Sciatic nerve (tissue), 2 donors: Measurements from ENCODE around the gene EFHC2. TPM values are rescaled to one million over a fixed set of nuclear protein-coding genes. Genes with fewer than 3 reads are reported as not detected.
"Not testable (repeated sequence)": the region's sequence is repeated elsewhere in the genome, so short reads cannot be mapped to it uniquely, and the experiment has no call there.

Source experiments
- ATAC-seq: fragments of 200-7000 bp; cut with Tn5 transposase; one replicate; pipeline ENCODE4 v1.9.1; 2020; ENCODE audit warnings: mild to moderate bottlenecking, moderate library complexity
- DNase-seq: peaks from one replicate; pipeline ENCODE4 v3.0.0-alpha.2; 2020; ENCODE audit warnings: low spot score
- intact Hi-C: fragments of 100-400 bp; cut with DNase I; formaldehyde crosslinking; loops from one replicate; pipeline ENCODE4 v1.14.2; 2022
- total RNA-seq: library from RNA; stranded (reverse); fragmentation: NEBNext Ultra II Directional; extraction: Animal tissue kit (Norgen Biotek cat#: 25700); gene quantifications from one replicate; pipeline ENCODE4 v1.2.1, GENCODE V29; 2021
- donor health status: DM: no; HTN: no; CAD: no.
- donor health status: DM: no; HTN: no; CAD: no.

The EFHC2 gene
- total RNA-seq, 1 donor from 2014 or later: 2.0 TPM

DNA sequence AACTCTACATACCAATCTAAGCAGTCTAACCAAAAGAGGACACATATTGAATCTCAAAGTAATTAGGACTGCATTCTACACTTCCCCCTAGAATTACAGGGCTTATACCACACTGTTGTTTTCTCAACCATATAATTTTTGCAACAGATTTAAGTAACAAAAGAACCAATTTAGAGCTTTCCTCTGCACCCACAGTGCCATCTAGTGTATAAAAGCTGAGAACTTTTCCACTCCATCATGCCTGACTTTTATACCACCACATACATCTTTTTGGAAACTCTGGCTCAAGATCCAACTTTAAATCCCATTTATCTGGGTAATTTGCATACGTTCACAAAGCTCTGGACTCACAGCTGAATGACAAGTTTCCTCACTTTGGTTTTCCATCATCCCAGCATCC is 99.5 kb downstream of the EFHC2 start:
- ATAC-seq (peak; percentile 49), DNase-seq (no peak)
- intact Hi-C loops: loop anchor here (10.0 kb wide), 1 partner anchor 289 kb away; no protein-coding TSS in a partner anchor

DNA sequence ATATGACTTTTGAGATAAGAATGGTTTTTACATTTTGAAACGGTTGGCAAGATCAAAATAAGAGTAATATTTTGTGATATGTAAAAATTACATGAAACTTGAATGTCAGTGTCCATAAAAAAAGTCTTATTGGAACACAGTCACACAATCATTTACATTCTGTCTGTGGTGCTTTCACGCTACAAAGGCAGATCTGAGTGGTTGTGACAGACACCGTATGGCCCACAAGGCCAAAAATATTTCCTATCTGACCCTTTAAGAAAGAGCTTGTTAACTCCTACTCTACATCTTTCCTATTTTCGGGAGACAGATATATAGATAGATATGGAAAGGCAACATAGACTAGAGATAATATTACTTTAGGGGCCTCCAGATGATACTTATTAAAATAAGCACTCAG is 101.9 kb downstream of the EFHC2 start:
- ATAC-seq: no peak
- intact Hi-C loops: loop anchor here (10.0 kb wide), 1 partner anchor 287 kb away; no protein-coding TSS in a partner anchor
- no peak for DNase-seq

DNA sequence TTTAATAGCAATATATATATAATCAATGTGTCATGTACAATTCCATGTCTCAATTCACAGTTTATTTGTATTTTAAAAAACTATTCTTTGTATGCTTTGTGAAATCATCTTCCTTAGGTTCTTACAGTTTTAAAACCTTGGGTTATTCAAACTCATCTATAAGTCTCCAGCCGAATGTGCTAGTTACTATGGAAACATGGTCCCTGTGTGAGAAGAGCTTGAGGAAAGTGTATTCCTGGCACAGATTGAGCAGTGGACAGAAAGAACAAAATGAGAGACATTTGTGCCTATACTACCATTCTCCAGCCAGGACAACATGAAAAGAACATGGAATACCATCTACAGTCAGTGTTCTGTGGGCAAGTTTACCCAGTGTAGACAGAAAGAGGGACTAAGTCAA is 103.4 kb downstream of the EFHC2 start:
- intact Hi-C loops: loop anchor here (10.0 kb wide), 1 partner anchor 285 kb away; no protein-coding TSS in a partner anchor
- no peak for ATAC-seq
- no peak for DNase-seq

DNA sequence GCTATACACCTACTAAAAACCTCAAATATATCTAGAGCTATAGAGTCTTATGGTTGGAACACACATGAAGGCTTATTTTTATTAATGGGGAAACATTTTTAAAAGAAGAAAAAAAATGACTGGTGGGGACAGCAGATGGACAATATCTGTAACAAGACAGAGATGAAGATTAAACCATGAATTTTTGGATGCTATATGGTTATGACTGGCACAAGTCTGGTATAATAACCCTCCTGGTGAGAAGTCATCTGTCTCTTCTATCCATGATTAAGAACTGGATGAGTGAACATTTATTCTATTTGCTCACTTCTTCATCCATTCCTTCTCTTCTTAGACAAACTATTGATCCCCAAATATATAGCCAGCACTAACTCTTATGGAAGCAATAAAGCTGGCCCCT is 104.4 kb downstream of the EFHC2 start:
- intact Hi-C loops: no loop called here
- DNase-seq (no peak), ATAC-seq (no peak)

DNA sequence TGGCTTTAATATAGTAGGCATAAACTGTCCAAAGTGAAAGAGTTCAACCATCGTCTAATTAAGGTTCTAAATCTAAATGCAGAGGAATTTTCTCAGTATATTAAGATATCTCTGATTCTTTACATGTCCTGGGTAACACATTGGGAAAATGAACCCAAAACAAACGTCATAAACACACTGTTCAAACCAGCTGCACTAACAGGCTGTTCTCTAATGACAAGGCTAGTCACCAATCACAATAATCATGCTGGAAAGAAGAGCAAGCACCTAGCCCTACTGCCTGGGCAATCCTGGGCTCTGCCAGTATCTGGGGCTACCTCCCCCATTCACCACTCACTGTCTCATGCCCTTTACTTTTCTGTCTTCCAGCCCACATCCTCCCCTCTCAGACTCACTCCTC is 107.9 kb downstream of the EFHC2 start:
- no peak for ATAC-seq
- no peak for DNase-seq
- intact Hi-C loops: no loop called here

DNA sequence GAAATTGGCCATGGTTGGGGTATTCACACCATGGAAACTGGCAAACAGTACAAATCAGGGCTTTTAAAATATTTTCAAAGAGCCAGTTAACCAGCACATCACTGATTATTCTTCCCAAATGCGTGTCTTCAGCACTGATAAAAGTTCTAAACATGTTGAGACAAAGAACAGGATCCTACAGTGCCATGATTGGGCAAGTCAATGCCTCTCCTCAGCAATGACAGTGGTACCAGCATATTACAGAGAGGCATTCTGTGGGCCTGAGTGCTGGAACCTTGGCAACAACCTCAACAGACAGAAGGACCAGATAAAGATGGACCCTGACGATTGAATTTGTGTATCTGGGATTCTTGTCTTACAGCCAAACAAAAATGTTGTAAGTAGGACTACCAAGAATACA is 108.9 kb downstream of the EFHC2 start:
- no peak for DNase-seq
- intact Hi-C loops: no loop called here
- ATAC-seq: no peak

DNA sequence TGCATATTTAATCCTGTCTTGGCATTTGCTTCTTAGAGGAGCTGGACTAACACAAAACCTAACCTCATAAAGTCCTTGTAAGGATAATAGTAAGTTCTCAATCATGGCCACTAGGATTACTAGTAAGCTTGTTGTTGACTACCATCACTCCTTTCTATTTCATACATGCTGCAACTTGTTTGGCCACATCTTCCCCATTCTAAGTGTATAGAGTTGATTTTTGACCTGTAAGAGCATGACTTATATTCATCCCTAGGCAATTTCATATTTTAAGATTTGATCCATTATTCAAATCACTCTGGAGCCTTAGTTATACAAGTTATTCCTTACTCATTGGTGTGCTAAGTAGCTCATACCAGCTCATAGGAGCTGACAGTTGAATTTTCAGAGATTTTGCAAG is 109.4 kb downstream of the EFHC2 start:
- DNase-seq: no peak

DNA sequence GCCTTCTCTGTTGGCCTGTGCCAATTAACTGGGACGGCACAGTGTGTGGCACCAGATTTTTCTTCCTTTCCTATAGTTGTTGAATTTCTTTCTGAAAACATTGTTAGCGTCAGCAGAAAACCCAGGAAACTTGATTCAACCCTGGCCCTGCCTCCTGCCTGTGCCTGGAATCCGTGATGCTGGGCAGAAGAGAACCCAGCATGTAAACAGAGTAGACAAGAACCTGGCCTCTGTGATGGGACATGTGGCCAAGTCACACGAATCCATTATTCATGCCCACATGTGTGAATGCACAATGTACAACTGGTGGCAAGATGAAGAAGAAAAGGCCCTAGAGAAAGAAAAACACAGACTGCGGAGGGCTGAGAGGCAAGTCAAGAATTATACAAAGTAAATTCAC is 111.4 kb downstream of the EFHC2 start:
- ATAC-seq: no peak
- intact Hi-C loops: no loop called here
- no peak for DNase-seq

More for the DNA sequence above, 109.4 kb downstream of the EFHC2 start:
- intact Hi-C loops: no loop called here
- ATAC-seq: no peak

DNA sequence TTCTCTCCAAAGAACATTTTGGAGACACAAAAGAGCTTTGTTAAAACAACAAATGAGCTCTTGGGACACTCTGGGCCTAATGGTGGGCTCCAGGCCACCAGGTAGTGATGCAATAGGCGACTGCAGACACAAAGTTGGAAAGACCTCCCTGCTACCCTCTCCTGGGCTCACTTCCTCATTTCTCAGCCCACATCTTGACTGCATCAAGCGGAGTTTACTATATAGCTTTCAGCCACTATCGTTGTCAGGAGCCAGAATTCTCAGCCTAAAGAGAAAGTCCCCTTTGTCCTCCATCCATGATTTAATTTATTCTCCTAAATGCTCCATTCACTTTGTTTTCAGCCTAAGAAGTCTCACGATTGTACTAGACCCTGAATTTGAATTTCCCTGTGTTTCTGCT is 114.9 kb downstream of the EFHC2 start:
- ATAC-seq (peak; percentile 58), DNase-seq (no peak)
- intact Hi-C loops: no loop called here

DNA sequence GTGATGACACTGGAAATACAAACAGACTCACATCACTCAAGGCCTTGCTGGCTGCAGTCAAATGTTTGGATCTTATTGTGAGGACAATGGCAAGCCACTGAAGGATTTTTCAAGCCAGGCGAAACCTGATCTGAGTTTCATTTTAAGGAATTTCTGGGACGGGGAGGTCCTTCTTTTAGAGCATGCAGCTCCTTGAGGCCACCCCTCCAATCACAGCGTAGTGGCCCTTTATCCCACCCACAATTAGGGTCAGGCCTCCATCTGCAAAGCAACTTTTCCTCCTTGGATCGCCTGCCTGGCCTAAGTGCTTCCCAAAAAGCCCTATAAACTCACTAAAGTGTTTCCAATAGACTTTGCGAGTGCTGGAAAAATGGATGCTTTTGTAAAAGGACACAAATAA is 115.5 kb downstream of the EFHC2 start:
- DNase-seq (no peak), ATAC-seq (no peak)
- intact Hi-C loops: no loop called here

DNA sequence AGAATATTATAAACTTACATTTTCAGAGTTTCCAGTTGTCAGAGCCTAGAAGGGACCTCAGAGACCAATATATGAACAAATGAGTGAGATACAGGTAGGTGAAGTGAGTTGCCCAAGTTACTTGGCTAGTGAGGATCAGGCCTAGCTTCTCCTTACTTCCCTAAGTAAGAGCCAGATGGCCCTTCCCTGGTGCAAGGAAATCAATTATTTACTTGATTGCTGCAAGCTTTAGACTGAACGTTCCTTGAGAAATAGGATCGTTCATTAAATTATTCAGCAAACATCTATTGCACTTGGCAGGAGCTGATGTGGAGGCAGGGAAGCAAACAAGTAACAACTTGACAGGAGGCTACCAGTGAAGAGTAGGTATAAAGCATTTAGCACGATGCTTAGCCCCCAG is 117.8 kb downstream of the EFHC2 start:
- no peak for DNase-seq
- intact Hi-C loops: no loop called here
- ATAC-seq: no peak

DNA sequence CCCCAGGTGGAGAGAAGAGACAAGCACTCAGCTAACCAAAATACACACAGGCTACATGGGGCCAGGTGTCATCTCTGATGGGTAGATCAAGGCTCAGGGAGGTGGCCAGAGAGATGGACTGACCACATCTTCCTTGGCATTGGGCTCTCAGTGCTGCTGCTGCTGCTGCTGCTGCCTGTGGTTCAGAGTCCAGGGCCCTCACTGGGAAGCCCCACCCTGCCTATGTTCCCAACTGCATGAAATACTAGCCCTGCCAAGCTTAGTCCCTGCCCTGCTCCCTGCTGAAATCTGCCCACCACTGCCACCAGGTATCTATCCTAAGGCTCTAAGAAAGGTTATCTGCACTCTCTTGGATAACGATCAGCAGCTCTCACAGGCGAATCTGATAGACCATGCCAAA is 118.7 kb downstream of the EFHC2 start:
- no peak for DNase-seq
- ATAC-seq: no peak
- intact Hi-C loops: no loop called here

DNA sequence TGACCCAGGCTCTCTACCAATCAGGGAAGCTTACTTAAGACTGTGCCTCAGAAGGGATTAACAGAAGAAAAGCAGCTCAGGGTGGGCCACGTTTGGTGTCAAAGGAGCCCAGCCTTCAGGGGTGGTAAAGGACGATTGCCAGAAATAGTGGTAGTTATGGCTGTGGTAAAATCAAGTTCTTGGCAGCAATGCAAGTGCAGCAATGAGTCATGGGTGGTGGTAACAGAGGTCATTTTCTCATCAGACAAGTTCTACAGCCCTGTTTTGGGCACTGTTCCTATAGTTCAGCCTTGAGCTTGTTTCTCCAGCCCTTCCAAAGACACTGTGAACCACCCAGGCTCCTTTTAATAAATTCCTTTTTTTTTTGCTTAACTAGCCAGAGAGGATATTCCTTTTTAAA is 120.3 kb downstream of the EFHC2 start:
- intact Hi-C loops: no loop called here

DNA sequence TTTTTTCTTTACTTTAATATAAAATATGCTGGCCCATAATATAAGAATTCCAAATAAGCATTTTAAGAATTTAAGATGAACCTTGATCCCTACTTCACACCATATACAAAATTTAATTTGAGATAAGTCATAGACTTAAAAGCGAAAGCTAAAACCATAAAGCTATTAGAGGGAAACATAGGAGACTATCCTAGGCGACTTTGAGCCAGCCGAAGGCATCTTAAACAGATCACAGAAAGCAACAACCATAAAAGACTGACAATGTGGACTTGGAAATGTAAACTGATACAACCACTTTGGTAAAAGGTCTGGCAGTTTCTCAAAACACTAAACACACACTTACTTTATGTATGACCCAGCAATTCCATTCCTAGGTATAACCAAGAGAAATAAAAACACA is 125.0 kb downstream of the EFHC2 start:
- intact Hi-C loops: no loop called here
- ATAC-seq (no peak), DNase-seq (no peak)

More for the DNA sequence above, 120.3 kb downstream of the EFHC2 start:
- ATAC-seq (no peak), DNase-seq (no peak)

DNA sequence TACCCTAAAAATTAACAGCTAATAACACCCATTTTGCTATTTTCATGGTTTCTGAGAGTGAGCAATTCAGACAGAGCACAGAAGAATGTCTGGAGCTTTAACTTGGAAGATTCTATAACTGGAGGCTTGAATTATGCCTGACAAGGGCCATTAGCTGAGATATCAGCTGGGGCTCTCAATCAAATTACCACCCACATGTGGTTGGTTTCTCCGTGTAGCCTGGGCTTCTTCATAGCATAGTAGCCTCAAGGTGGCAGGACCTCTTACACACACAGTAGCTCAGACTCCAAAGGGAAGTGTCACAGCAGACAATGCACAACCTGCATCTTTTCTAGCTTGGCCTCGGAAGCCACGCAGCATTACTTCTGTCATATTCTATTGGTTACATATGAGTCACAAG is 127.3 kb downstream of the EFHC2 start:
- intact Hi-C loops: no loop called here
- ATAC-seq: no peak
- DNase-seq: no peak

DNA sequence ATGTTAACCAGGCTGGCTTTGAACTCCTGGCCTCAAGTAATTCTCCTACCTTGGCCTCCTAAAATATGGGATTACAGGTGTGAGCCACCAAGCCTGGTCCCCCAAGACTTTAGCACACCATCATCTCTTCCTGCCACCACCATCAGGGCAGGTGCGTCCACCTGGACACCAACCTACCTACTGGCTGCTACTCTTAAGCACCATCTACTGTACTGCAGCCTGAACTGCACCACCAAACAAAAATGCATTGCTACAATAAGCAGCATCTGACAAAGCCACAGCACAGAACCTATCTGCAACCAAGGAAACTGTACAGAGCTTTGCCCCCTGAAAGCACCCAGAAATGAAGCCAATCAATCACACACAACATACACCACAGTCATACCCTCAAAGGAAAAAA is 139.7 kb downstream of the EFHC2 start:
- DNase-seq (no peak), ATAC-seq (no peak)
- intact Hi-C loops: no loop called here

DNA sequence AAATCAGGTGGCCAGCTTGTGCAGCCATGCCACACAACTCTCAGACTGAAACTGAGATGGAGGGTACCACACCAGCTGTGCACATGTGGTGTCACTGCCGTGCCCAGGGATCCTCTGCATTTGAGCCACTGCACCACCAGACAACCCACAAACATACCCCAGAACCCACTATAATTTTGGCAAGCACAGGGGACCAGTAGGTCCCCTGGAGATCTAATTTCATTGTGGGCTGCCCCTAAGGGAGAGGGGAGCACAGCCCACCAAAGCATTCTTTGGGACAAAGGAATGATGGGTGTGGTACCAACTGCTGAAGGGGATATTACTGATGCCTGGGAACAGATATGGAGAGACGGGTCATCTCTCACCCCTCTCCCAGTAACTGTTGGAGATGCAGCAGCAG is 140.9 kb downstream of the EFHC2 start:
- no peak for ATAC-seq
- DNase-seq: no peak
- intact Hi-C loops: no loop called here

DNA sequence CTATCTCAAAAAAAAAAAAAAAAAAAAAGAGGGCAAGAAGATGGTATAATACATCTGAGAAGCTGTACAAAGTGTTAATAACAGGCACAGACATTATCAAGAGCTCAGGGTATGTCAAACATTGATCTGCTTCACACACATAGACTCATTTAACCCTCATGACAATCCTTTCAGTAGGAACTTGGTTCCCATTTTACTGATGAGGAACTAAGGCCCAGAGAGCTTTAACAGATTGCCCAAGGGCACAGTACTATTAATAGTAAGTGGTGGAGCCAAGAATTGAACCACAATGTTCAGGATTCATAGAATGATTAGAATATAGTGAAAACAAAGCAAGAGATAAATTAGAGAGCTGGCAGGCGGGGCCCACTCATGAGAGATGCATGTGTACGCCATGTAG is 154.4 kb downstream of the EFHC2 start:
- no peak for DNase-seq
- no peak for ATAC-seq
- intact Hi-C loops: no loop called here

DNA sequence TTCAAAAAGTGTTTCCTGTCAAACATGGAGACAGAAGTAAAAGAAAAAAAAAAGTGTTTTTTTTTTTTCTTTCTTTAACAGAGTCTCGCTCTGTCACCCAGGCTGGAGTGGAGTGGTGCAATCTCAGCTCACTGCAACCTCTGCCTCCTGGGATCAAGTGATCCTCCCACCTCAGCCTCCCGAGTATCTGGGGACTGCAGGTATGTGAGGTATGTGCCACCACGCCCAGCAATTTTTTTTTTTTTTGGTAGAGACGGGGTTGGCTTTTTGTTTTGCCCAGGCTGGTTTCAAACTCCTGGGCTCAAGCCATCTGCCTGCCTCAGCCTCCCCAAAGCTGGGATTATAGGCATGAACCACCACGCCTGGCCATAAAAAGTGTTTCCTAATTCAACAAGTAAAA is 155.6 kb downstream of the EFHC2 start:
- ATAC-seq, DNase-seq, intact Hi-C loops: not testable (repeated sequence)

DNA sequence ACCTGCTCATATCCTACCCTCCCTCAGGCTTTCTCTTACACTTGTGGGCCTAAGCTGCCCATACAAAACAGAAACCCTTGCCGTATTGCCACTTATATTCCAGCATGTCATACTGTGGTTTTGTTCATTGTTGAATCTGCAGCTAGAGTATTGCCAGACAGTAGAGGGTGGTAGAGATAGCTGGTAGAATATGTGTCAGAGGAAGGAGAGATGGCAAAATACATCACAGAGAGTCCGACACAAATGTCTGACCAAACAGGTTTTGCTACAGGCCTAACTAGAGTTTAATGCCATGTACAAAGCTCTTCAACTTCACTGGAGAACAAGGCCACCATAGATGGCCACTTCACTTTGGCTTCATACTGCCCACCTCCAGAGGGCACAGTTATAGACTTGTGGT is 160.1 kb downstream of the EFHC2 start:
- intact Hi-C loops: no loop called here
- ATAC-seq (no peak), DNase-seq (no peak)

DNA sequence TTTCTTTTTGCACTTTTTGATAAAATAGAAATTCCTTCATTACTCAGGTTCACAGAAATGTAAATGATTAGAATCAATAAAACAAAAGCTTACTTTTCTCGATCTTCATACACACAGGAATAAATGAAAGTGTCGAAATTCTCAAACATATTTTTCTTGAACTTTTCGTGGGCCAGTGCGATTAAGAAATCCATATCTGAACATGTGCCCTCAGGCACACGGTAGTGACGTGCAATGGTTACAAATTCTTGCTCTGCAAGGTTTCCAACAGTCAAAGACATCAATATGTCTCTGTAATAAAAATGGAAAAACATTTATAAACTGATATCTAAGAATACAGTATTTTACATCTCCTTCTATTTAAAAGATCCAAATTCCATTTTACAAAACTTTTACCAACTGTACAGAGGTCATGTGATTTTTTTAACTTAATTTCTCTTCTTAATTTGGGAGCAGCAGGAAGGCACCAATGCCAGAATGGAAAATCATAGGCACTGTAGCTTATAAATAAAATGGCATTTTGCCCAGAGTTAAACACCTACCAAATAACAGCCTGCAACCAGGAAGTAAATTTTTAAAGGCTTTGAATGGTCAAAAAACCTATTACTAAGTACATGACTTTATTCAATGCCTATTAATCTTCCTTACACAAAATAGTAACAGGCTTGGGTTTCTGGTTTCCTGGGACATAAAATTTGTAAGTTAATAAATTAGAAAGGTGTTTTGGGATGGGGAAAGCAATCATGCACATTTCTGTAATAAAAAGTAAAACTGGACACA is 165.0 kb downstream of the EFHC2 start:
- no peak for ATAC-seq
- DNase-seq: no peak
- intact Hi-C loops: no loop called here
